IMR-90 (cell line): ENCODE results near the gene ME3. TPM values are rescaled to one million over a fixed set of nuclear protein-coding genes. Genes with fewer than 3 reads are reported as not detected.

Experiments used
- ATAC-seq: fragments of 200-7000 bp; cut with Tn5 transposase; 2 replicates; pipeline ENCODE4 v1.9.1; 2020; ENCODE audit warnings: low read depth, mild to moderate bottlenecking, moderate library complexity
- BruUV-seq: library from RNA; stranded (reverse); fragments of 400-500 nt; replicated peaks from 2 replicates; lab custom pipeline; 2021; lab: Mats Ljungman, UMichigan
- CTCF ChIA-PET: fragments of 300-600 bp; formaldehyde crosslinking; extraction: SDS; loops from one replicate; lab custom pipeline; 2021; ENCODE audit warnings: antibody characterized with exemption; lab: Yijun Ruan, JAX
- POLR2A ChIA-PET: fragments of 300-600 bp; sonication (Branson Sonifier 250); formaldehyde crosslinking; loops from one replicate; lab custom pipeline; 2022; ENCODE audit warnings: antibody characterized with exemption; ENCODE audit not compliant: unreplicated experiment; lab: Charles Lee
- DNase-seq: peaks from one replicate; pipeline ENCODE4 v3.0.0; 2013
- H2AFZ ChIP-seq: replicated peaks from 2 replicates; pipeline ENCODE3; 2013; ENCODE audit warnings: low read length, mild to moderate bottlenecking; ENCODE audit not compliant: poor library complexity
- H2AK5ac ChIP-seq: 2 replicates; pipeline ENCODE4 v1.6.1; 2013; ENCODE audit warnings: low read depth, low read length, inconsistent platforms
- H2AK9ac ChIP-seq: replicated peaks from 2 replicates; pipeline ENCODE3; 2013; ENCODE audit warnings: mild to moderate bottlenecking, low read depth, low read length, moderate library complexity; ENCODE audit not compliant: poor library complexity
- H2BK120ac ChIP-seq: 2 replicates; pipeline ENCODE4 v1.6.1; 2013; ENCODE audit warnings: low read depth, low read length, inconsistent platforms
- H2BK15ac ChIP-seq: 3 replicates; pipeline ENCODE4 v1.6.1; 2013; ENCODE audit warnings: low read depth, low read length, inconsistent platforms
- H2BK20ac ChIP-seq: 2 replicates; pipeline ENCODE4 v1.6.1; 2013; ENCODE audit warnings: low read depth, mild to moderate bottlenecking, inconsistent platforms, low read length, moderate library complexity
- H2BK5ac ChIP-seq: 2 replicates; pipeline ENCODE4 v1.6.1; 2013; ENCODE audit warnings: mild to moderate bottlenecking, low read depth, low read length, inconsistent platforms; ENCODE audit not compliant: poor library complexity, severe bottlenecking
- H3K14ac ChIP-seq: replicated peaks from 2 replicates; pipeline ENCODE4 v1.6.1; 2013; ENCODE audit warnings: low read depth, low read length, inconsistent platforms
- H3K18ac ChIP-seq: 2 replicates; pipeline ENCODE4 v1.6.1; 2013; ENCODE audit warnings: low read depth, low read length, control low read depth
- H3K23ac ChIP-seq: 2 replicates; pipeline ENCODE4 v1.6.1; 2013; ENCODE audit warnings: low read depth, low read length, inconsistent platforms
- H3K27ac ChIP-seq: 2 replicates; pipeline ENCODE4 v1.5.1; 2013; ENCODE audit warnings: mild to moderate bottlenecking, control low read depth, low read length; ENCODE audit not compliant: insufficient read depth
- H3K27me3 ChIP-seq: 2 replicates; pipeline ENCODE4 v1.6.1; 2013; ENCODE audit warnings: low read length; ENCODE audit not compliant: control insufficient read depth, insufficient read depth
- H3K36me3 ChIP-seq: 2 replicates; pipeline ENCODE4 v1.6.1; 2013; ENCODE audit warnings: low read length, mixed read lengths; ENCODE audit not compliant: control insufficient read depth, insufficient read depth
- H3K4ac ChIP-seq: 2 replicates; pipeline ENCODE4 v1.6.1; 2013; ENCODE audit warnings: low read depth, low read length, inconsistent platforms
- H3K4me1 ChIP-seq: 2 replicates; pipeline ENCODE4 v1.6.1; 2013; ENCODE audit warnings: low read length, mixed read lengths; ENCODE audit not compliant: control insufficient read depth, insufficient read depth
- H3K4me2 ChIP-seq: 2 replicates; pipeline ENCODE4 v1.6.1; 2013; ENCODE audit warnings: low read depth, mild to moderate bottlenecking, control low read depth, low read length, moderate library complexity
- H3K4me3 ChIP-seq: 2 replicates; pipeline ENCODE4 v1.5.1; 2013; ENCODE audit warnings: low read depth, mild to moderate bottlenecking, control low read depth, low read length, moderate library complexity; ENCODE audit not compliant: insufficient read depth
- H3K56ac ChIP-seq: 2 replicates; pipeline ENCODE4 v1.6.1; 2013; ENCODE audit warnings: low read length, inconsistent platforms; ENCODE audit not compliant: insufficient read depth; ENCODE audit errors: extremely low read depth
- H3K79me1 ChIP-seq, 2 experiments: 2 replicates each; pipeline ENCODE4 v1.6.1; 2013; ENCODE audit warnings: low read length in 2 of 2, inconsistent platforms in 1 of 2, low read depth in 1 of 2
- H3K9ac ChIP-seq: 2 replicates; pipeline ENCODE4 v1.6.1; 2013; ENCODE audit warnings: low read depth, low read length, control low read depth
- H3K9me1 ChIP-seq: 2 replicates; pipeline ENCODE4 v1.6.1; 2013; ENCODE audit warnings: low read length, inconsistent platforms; ENCODE audit not compliant: insufficient read depth
- H3K9me3 ChIP-seq: 2 replicates; pipeline ENCODE4 v1.6.1; 2013; ENCODE audit warnings: low read length; ENCODE audit not compliant: control insufficient read depth, insufficient read depth
- H4K20me1 ChIP-seq: 2 replicates; pipeline ENCODE4 v1.6.1; 2013; ENCODE audit warnings: low read length, inconsistent platforms; ENCODE audit not compliant: insufficient read depth
- H4K5ac ChIP-seq: 2 replicates; pipeline ENCODE4 v1.6.1; 2013; ENCODE audit warnings: mild to moderate bottlenecking, low read depth, low read length, control low read depth
- H4K8ac ChIP-seq, 2 experiments: 2 replicates each; pipeline ENCODE4 v1.6.1; 2013; ENCODE audit warnings: low read depth in 2 of 2, low read length in 2 of 2, control low read depth in 1 of 2, inconsistent platforms in 1 of 2
- H4K91ac ChIP-seq: 2 replicates; pipeline ENCODE4 v1.6.1; 2013; ENCODE audit warnings: low read depth, low read length, inconsistent platforms; ENCODE audit not compliant: insufficient read depth
- BHLHE40 ChIP-seq: fragments of 150-350 bp; IDR thresholded peaks from 2 replicates; pipeline ENCODE4 v1.6.1; 2016; ENCODE audit warnings: mild to moderate bottlenecking, low read depth, low read length
- CEBPB ChIP-seq: IDR thresholded peaks from 2 replicates; pipeline ENCODE4 v1.6.1; 2012; ENCODE audit warnings: low read depth, low read length, improper control_type of control experiment
- CHD1 ChIP-seq: IDR thresholded peaks from 2 replicates; pipeline ENCODE4 v1.6.1; 2012; ENCODE audit warnings: low read depth, low read length, improper control_type of control experiment
- CTCF ChIP-seq: conservative IDR thresholded peaks from 2 replicates; pipeline ENCODE4 v1.5.1; 2012; ENCODE audit warnings: mild to moderate bottlenecking, low read depth, low read length, improper control_type of control experiment
- ELK1 ChIP-seq: fragments of 150-350 bp; IDR thresholded peaks from 2 replicates; pipeline ENCODE4 v1.6.1; 2016; ENCODE audit warnings: low read depth, mild to moderate bottlenecking, low read length, moderate library complexity, borderline replicate concordance
- FOS ChIP-seq: fragments of 150-350 bp; IDR thresholded peaks from 2 replicates; pipeline ENCODE4 v1.6.1; 2016; ENCODE audit warnings: low read depth, low read length
- MAFK ChIP-seq: IDR thresholded peaks from 2 replicates; pipeline ENCODE4 v1.6.1; 2012; ENCODE audit warnings: low read depth, low read length, improper control_type of control experiment
- MAZ ChIP-seq: IDR thresholded peaks from 2 replicates; pipeline ENCODE4 v1.6.1; 2012; ENCODE audit warnings: low read depth, mild to moderate bottlenecking, low read length, improper control_type of control experiment, moderate library complexity, borderline replicate concordance
- MXI1 ChIP-seq: IDR thresholded peaks from 2 replicates; pipeline ENCODE4 v1.6.1; 2012; ENCODE audit warnings: low read depth, mild to moderate bottlenecking, low read length, moderate library complexity, borderline replicate concordance
- NFE2L2 ChIP-seq: fragments of 150-350 bp; IDR thresholded peaks from 2 replicates; pipeline ENCODE4 v1.6.1; 2016; ENCODE audit warnings: low read depth, mild to moderate bottlenecking, low read length
- POLR2A ChIP-seq: IDR thresholded peaks from 2 replicates; pipeline ENCODE4 v1.6.1; 2012; ENCODE audit warnings: mild to moderate bottlenecking, low read depth, low read length
- RAD21 ChIP-seq: IDR thresholded peaks from 2 replicates; pipeline ENCODE4 v1.6.1; 2012; ENCODE audit warnings: low read length, improper control_type of control experiment
- RCOR1 ChIP-seq: IDR thresholded peaks from 2 replicates; pipeline ENCODE4 v1.6.1; 2012; ENCODE audit warnings: mild to moderate bottlenecking, low read length, improper control_type of control experiment; ENCODE audit not compliant: insufficient replicate concordance
- RFX5 ChIP-seq: IDR thresholded peaks from 2 replicates; pipeline ENCODE4 v1.8.0; 2012; ENCODE audit warnings: low read depth, mild to moderate bottlenecking, low read length, moderate library complexity
- SMC3 ChIP-seq: fragments of 150-350 bp; IDR thresholded peaks from 2 replicates; pipeline ENCODE4 v1.6.1; 2016; ENCODE audit warnings: low read depth, mild to moderate bottlenecking, antibody characterized with exemption, low read length, moderate library complexity
- USF2 ChIP-seq: fragments of 150-350 bp; IDR thresholded peaks from 2 replicates; pipeline ENCODE4 v1.6.1; 2017; ENCODE audit warnings: mild to moderate bottlenecking, antibody characterized with exemption, low read length, low read depth
- WGBS, 2 experiments: methylation state at CpG; one replicate each; pipeline versions ENCODE4 v1.1.5 to v1.1.7; 2013; ENCODE audit warnings: missing lambda C conversion rate in 2 of 2; ENCODE audit not compliant: insufficient read length in 1 of 2; ENCODE audit errors: extremely low coverage in 2 of 2; 5-methylcytosine and 5-hydroxymethylcytosine counted together
- dilution Hi-C: fragments of 300-500 bp; cut with HindIII; formaldehyde crosslinking; loops from one replicate; pipeline ENCODE4 v1.14.3; 2018; ENCODE audit warnings: low sequenced_read_pairs; ENCODE audit not compliant: unreplicated experiment
- in situ Hi-C: fragments of 300-500 bp; cut with MboI; formaldehyde crosslinking; loops from 3 replicates; pipeline ENCODE4 v1.14.3; 2019; ENCODE audit warnings: low sequenced_read_pairs, inconsistent platforms, mixed read lengths
- intact Hi-C: fragments of 100-400 bp; cut with micrococcal nuclease; formaldehyde crosslinking; loops from 2 replicates; pipeline ENCODE4 v1.10.0; 2022
- polyA plus RNA-seq, 3 experiments: library from polyadenylated mRNA; depleted of rRNA; stranded (reverse); fragments of >200 nt; gene quantifications; 2 replicates each; pipeline ENCODE4 v1.2.3, GENCODE V29; 2012; ENCODE audit warnings: low replicate concordance in 1 of 3
- total RNA-seq: library from RNA; depleted of rRNA; stranded (reverse); fragments of >200 nt; gene quantifications from 2 replicates; pipeline ENCODE4 v1.2.3, GENCODE V29; 2012

The ME3 gene
- total and polyA plus RNA-seq, 2 of the 4 experiments (the other 2 are of a cell fraction): 7.8 to 9.0 TPM

GRCh38 chr11:86487671-86488070 lies 184.7 kb downstream of the ME3 start:
- no peak overlapping the region for H3K56ac ChIP-seq
- H3K9me3 ChIP-seq: no peaks in the 10 kb centered on the region
- ATAC-seq (no peak), DNase-seq (no peak)
- H3K4ac ChIP-seq: no peak overlapping the region
- H3K4me1 ChIP-seq: peaks cover 11% of the 10 kb centered on the region
- no peak overlapping the region for H2AK9ac ChIP-seq
- TF ChIP-seq SMC3 (no peak), RFX5 (no peak), POLR2A (no peak), BHLHE40 (no peak), NFE2L2 (no peak), MAFK (no peak), CHD1 (no peak), USF2 (no peak), CEBPB (no peak), RAD21 (no peak), RCOR1 (no peak), CTCF (no peak), MXI1 (no peak), ELK1 (no peak), FOS (no peak), MAZ (no peak)
- H2BK120ac ChIP-seq: no peak overlapping the region
- H2BK5ac ChIP-seq: no peak overlapping the region
- no peak overlapping the region for H2BK20ac ChIP-seq
- H3K79me1 ChIP-seq: no peaks in the 10 kb centered on the region
- no peak overlapping the region for H2AK5ac ChIP-seq
- H4K8ac ChIP-seq: no peak overlapping the region
- no peaks in the 10 kb centered on the region; the same call in 1 of the 2 replicates for H3K27me3 ChIP-seq
- H3K9ac ChIP-seq: no peak overlapping the region
- H3K18ac ChIP-seq: no peak overlapping the region
- dilution Hi-C loops (no loop called here), in situ Hi-C loops (no loop called here), intact Hi-C loops (no loop called here)
- H2AFZ ChIP-seq: no peak overlapping the region
- H3K9me1 ChIP-seq: peaks cover 23% of the 10 kb centered on the region
- ChIA-PET CTCF (no interaction called here), POLR2A (no interaction called here)
- no peak overlapping the region for H3K23ac ChIP-seq
- 87% methylated on average over 3 of the region's 7 CpGs; no CpG with 5 or more reads in 1 of the 2 experiments for WGBS, 2 experiments
- H3K36me3 ChIP-seq: no peaks in the 10 kb centered on the region
- no peak overlapping the region for H4K5ac ChIP-seq
- no TSS peak for BruUV-seq
- H3K14ac ChIP-seq: no peak overlapping the region
- H4K20me1 ChIP-seq: peaks cover 4% of the 10 kb centered on the region
- no peak overlapping the region for H3K4me2 ChIP-seq
- H4K91ac ChIP-seq: no peak overlapping the region
- H3K27ac ChIP-seq: no peak overlapping the region
- H3K4me3 ChIP-seq: no peak overlapping the region
- no peak overlapping the region for H2BK15ac ChIP-seq
